GM19372 (cell line): ENCODE results near the gene PLXNC1.

ENCODE experiments used
- ATAC-seq: cut with Tn5 transposase; IDR thresholded peaks from one replicate; pipeline ENCODE4 v1.9.1; 2021; ENCODE audit warnings: mild to moderate bottlenecking, low read depth, moderate library complexity; ENCODE audit not compliant: unreplicated experiment

PLXNC1 gene

GRCh38 chr12:94262228-94263010 is 114.0 kb downstream of the PLXNC1 start:
- ATAC-seq, result peak; percentile 38

DNA sequence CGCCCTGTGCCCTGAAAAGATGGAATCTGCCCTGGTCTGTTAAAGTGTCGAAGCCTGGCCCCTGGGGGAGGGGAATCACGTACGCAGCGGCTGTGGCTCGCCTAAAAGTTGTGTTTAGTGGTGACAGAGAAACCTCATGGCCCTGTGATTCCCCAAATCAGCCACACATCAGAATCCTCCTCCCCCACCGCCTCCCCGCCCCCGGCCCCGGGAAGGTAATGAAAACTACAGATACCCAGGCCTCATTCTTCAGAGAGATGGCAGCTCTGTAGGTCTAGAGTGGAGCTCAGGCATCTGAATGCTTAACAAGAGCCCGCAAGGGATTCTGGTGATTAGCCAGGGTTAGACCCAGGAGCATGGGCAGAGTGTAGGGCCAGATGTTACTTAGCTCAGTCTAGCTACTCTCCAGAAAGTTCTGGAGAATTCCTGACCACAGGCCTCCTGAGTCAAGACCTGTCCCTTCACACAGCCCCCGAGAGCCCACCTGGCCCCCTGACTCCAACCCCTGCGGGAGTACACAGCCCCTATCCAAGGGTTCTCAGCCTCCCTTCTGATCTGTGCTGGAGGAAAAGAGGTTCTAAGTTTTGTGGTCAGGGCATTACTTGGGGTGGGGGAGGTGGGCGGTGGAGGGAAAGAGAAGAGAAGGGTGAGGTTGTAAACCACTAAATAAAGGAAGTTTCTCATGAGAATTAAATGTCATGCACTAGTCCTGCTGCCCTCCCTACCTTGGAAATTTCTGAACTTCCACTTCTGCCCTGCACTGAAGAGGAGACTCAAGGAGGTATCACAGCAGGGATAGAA is 114.8 kb downstream of the PLXNC1 start:
- peak; percentile 32 for ATAC-seq

DNA sequence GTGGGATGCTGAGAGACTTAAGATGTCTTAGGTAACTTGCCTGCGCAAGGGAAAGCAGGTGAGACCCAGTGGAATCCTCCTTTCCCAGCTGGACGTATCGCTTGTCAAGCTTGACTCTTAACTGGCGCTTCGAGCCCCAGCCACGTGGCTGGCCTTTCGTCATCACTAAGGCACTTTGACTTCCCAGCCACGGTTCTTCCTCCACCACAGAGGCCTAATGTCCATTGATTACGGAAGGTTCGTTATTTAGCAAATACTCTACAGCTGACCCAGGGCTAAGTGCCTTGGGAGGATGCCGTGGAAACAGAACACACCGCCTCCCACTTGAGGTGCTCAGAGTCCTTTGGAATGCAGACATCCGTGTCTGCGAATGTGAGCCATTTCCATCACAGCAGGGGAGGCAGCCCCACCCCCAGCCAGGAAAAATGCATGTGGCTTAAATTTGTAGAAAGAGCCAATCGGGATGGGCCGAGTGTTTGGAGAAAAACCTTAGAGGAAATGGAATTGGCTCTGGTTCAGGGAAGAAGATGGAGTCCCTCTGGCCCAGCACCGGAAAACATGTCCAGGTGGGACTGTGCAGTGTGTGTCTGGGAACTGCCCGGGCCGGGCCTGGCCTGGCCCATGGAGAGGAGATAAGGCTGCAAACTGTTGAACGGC is 115.7 kb downstream of the PLXNC1 start:
- no peak for ATAC-seq

DNA sequence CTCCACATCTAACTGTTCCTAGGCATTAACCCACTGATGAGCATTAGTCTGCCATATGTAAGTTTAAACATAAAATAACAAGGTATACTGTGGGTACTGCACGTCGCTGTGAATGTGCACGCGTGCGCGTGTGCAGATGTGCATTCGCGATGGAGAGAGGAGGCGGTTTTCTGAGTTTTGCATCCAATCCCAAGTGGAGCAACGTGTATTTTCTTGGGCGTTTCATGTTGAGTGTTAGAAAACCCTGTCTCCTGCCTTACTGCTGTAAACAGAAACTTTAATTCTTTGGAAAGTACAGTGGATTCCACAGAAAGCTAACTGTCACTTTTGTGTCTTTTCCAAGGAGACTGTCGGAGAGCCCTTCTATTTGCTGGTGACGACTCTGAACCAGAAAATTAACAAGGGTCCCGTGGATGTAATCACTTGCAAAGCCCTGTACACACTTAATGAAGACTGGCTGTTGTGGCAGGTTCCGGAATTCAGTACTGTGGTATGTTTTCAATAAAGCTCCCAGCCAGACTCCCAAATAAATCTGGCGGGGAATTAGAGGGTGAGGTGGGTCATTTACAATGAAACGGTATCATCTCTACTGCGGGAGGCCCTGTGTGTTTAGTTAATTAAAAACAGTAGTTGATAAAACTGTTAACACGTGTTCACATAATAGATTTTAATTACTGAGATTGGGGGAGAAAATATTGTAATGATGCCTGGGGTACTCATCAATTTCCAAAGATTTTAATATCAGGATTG is 116.5 kb downstream of the PLXNC1 start:
- ATAC-seq, result no peak

- ATAC-seq, result no peak
Observed at GRCh38 chr12:94265539-94265938, 117.2 kb downstream of the PLXNC1 start.

DNA sequence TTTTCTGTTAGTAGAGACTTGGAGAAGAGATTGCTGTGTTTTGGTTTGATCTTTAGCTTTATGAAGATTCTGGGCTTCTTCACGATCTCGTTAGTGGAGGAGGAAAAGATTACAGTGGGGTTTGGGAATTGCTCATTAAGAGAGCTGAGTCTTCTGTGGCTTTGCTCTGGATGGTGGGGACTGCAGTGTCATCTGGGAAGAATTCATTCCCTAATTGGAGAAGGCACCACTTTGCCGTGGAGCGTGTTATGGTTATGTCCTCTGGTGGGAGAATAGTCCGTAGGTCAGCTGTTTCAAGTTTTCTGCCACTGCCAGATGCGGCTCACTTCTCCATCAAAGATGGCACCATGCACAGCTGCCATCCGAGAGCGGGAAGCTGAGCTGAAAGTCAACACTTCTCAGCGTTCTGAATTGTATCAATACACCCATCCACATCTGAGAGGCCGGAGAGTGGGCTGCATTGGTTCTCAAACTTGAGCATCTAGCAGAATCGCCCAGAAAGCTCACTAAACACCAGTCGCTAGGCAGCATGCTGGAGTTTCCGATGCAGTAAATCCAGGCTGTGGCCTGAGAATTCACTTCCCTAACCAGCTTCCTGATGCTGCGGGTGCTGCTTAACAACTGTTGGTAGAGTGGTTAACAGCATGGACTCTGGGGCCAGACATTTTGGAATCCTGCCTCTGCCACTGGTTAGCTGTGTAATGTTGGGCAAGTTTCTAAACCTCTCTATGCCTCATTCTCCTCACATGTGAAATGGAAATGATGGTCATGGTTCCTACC is 117.8 kb downstream of the PLXNC1 start:
- ATAC-seq, result no peak

DNA sequence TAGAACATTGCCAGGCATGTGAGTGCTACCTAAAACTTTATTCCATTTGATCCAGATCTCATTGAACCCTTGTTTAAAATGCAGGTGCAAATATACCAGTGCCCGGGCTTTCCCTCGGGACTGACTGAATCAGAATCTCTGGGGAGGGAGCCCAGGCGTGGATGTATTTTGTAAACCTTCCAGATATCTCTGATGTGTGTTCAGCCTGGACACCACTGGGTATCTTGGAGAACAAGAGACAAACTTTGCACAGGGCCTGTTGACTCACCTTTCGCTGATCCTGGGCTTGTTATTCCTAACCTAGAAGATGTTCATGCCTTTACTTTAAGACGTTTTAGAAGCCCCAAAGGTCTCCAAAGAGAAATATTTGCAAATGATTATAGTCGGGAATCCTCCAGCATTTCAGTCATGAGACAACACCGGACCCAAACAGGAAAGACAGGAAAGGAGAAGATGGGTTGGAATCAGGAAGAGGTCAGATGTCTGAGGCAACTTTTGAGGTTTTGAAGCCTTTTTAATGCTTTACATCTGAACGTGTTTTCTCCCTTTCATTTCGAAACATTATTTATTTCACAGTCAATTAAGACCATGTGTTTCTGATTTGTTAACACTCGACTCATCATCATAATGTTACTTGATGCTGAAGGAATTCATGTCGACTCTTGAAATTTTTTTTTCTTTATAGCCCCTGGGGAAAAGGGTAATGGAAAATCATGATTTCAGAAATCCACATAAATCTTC is 118.6 kb downstream of the PLXNC1 start:
- no peak for ATAC-seq

DNA sequence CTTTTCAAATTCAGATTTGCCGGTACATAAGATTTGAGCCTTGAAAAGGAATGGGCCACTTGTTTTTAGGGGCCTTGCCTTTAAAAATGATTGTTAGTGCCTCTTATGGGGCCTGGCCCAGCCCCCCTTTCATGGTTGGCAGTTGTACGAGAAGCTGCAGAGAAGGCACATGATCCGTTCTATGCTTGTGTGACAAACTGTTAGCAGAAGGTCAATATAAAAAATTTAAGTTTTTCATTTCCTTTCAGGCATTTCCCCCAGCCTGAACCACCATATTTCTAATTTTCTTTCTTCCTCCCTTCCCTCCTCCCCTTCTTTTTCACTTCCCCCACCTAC is 119.1 kb downstream of the PLXNC1 start:
- ATAC-seq, result no peak

- no peak for ATAC-seq
Observed at GRCh38 chr12:94267921-94268471, 119.6 kb downstream of the PLXNC1 start.

DNA sequence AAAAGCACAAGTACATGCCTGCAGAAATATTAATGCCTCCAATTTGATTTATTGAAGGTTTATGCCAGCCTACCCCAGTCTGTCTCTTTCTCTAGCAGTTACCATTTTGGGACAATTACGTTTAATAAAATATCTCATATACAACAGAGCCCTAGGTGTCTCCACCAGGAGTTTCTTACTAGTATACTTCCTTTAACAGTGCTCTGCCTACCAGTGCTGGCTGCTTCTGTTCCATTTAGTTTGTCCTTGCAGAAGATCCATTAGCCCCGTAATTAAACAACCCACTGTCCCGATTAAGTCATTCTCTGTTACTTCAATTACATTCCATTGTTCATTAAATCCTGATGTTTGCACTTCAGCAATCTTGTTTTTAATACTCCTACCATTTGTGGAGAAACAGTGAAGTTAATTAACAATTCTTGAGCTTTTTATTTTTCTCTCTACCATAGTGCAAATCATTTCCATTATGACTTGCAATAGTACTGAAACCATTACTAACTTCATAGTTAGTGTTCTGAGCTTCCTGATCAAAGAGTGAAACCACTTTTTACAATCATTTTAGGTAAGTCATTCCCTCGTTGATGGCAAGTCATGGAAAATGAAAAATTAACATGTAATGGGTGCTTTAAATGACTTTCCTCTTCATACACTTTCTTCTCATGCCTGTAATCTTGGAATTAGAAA is 121.1 kb downstream of the PLXNC1 start:
- ATAC-seq, result no peak

GRCh38 chr12:94271351-94271750 is 123.0 kb downstream of the PLXNC1 start:
- ATAC-seq, result no peak

GRCh38 chr12:94272280-94272679 is 123.9 kb downstream of the PLXNC1 start:
- no peak for ATAC-seq

DNA sequence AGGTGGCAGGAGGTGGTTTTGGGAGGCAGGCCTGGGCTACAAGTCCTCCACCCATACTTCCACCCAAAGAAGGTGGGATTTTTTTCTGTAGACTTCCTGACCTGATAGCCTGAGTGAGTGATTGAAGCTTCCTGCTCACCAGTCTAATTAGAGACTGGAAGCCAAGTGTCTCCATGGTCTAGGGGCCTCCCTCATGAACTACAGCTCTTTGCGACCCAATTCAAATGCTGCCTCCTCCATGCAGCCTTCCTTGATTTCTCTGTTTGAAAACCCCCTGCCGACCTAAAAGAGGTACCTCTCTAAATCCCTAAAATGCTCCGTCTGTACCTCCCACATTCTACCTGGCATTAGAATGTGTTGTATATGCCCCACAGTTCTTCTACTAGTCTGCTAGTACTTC is 124.9 kb downstream of the PLXNC1 start:
- no peak for ATAC-seq

DNA sequence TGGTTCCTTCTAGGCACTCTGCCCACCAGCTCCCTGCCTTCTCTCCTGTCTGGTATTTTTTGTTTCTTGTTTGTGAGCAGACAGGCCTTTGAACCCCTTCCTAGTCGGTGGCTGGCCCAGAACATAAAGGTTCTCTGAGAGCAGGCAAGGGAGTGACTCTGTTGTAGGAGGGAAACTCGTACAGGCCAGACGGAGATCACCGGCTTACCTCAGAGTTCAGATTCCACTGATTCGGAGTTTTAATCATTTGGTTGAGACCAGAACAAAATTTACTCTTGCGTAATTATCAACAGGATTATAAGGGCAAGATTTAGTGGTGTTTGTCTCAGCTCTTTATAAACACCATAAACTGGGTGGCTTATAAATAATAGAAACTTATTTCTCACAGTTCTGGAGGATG is 128.3 kb downstream of the PLXNC1 start:
- no peak for ATAC-seq

DNA sequence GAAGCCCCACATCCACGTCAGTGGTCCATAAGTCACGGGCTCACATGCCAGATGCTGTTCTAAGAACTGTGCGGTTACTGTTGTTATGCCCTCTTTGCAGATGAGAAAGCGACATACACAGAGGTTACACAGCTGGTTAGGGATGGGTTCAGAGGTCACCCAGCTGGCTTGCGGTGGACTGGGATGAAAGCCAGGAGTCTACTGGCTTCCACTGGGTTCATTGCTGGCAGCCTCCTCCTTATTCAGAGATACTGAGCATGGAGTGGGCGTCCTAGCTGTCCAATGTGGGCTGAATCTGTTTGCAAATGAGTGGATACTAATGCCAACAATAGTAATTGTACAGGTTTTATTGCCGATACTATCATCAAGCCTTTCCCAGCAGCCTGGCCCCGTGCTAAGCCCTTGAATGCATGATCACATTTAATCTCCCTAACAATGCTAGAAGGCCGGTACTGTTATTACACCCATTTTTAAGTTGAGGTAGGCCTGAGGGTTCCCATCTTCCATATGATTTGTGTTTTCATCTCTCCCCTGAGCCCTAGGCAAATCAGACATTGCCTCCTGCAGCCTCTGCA is 129.1 kb downstream of the PLXNC1 start:
- no peak for ATAC-seq

DNA sequence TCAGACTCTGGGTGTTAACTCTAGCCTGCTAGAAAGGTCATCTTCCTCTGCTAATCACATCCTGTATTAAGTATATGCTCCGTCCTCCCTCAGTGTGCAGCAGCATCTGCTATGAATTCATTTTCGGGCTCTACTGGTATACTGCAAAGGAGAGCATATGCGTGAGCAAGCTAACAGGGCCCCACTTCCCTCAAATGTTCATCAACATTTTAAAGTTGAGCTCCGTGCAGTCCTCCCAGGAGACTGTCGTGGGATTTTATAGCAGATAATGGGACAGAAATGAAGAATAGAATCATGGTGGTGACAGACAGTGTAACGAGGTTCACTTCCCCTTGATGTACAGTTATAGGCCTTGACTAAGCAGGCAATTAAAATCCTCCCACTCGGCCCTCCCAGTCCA is 131.7 kb downstream of the PLXNC1 start:
- no peak for ATAC-seq

GRCh38 chr12:94282675-94283074 is 134.3 kb downstream of the PLXNC1 start:
- ATAC-seq, result no peak

DNA sequence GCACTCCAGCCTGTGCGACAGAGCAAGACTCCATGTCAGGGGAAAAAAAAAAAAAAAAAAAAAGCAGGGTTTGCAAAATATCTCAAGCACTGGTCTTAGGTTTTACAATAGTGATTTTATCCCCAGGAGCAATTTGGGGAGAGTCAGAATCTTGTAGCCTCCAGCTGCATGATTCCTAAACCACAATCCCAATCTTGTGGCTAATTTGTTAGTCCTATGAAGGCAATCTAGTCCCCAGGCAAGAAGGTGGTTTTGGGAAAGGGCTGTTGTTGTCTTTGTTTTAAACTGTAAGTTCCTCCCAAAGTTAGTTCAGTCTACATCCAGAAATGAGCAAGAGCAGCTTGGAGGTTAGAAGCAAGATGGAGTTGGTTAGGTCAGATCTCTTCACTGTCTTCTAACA is 135.7 kb downstream of the PLXNC1 start:
- no peak for ATAC-seq
